ENCODE measurements around the gene DMRT1.

The DMRT1 gene

DNA sequence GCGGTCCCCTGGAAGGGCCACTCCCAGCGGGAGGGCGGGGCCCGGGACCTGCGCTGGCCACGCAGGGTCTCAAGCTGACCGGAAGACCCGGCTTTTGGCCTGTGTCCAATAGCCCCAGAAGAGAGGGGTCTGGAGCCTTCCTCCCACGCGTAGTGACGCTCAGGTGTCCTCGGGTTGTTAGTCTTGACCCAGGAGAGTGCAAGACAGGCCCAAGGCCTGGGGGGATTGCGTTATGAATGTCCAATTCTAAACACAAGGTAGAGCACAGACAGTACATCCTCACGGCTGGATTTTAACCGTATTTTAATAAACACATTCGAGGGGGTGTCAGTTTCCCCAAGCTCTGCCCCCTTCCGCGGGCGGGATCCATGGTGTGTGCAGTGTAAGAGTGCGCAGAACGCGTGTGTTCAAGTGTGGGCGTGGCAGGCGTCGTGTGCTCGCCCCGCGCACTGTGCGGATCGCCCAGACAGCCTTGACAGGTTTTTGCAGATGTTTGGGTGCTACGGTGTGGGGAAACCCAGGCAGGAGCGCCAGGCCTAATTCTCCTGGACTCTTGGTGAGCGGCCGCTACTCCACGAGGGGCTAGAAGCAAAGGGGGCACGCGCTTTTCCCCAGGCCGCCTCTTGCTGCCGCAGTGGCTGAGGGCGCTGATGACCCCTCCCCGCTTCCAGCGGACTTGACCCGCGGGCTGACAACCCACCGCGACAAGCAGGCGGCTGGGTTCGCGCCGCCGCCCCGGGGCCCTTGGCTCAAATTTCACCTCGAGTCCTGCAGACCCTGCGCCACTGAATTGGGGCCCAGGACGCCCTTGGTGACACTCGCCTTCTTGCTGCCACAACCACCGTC is 128.9 kb downstream of the DMRT1 start:
- no peak for DNase-seq (ENCODE audit: low spot score)
- FAIRE-seq = no peak

DNA sequence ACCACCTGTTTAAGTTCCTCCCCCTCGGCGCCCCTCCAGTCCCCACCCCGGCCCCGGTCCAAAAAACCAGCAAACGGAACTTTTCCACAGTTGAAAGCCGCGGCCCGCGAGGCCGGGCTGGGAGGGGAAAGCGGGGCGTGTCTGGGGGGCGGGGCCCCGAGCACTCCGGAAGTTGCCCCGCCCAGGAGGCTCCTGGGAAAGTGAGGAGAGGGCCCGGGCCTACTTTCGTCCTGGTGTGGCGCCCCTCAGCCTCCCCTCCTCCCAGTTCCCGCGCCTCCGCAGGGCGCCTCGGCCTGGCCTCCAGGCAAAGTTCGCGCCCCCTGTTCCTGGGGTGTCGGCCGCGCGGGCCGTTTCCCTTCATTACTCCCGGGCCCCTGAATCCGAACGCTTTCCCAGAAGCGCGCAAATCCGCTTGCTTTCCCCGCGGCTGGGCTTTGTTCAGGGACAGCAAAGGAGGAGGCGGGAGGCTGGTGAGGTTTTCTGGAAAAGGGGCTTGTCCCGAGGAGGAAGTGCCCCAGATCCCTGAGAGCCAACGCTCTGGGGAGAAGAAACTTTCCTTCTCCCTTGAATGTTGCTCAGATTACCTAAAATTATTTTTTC is 130.5 kb downstream of the DMRT1 start:
- FAIRE-seq = no peak
- no peak for DNase-seq (ENCODE audit: low spot score)

DNA sequence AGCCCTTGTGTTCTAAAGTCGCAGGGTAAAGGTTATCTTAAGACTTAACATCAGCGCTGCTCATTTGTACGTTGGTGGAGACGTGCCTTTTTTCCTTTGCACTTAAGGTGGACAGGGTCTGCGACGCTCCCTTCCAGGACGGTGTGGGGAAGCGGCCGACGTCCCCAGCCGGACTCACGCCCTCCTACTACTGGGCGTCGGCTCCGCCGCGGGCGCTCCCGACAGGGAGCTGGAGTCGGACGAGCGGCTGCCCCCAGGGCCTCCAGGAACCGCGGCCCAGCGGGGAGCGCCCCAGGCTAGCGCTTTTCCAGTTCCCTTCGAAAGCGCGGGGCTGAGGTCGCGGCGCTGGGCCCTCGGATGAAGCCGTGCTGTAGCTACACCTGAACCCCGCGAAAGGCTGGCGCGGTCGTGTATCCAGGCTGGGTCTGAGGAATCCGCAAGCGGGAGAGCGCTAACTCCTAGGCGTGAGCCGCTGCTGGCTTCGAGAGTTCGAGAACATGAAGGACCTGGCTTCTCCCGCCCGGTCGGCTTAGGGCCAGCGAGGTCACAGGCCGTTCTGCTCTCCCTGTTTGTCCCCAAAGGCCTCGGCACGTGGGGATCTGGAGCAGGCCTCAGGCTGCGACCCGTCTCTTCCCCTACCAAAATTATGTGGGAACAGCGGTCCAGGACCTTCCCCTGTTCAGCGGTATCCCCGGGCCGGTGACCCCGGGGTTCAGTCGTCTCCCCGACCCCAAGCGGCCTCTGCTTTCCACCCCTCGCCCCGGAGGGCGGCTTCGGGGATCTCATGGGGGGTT is 131.2 kb downstream of the DMRT1 start:
- DNase-seq (ENCODE audit: low spot score) (no peak), FAIRE-seq (no peak)

DNA sequence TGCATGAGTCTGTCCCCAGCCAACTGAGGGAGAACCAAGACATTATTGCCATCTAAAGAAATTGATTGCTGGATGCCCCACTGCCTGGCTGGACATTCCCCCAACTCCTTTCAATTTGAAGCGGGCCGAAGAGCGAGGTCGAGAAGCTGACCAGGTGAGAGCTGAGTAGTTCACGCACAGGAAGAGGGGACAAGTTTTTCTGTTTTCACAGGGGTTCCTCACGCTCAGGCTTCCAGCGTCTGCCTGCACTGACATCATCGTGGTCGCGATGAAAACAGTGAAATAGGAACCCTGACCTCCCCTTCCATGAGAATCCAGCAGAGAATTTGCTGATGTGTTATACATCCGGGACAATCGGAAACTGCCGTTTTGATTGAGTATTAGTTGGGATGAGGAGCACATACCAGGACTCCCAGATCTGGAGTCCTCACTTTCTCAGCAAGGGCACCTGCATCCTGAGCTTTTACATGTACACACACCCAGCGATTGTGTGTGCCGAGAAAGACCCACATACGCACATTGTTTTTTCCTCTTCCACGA is 131.9 kb downstream of the DMRT1 start:
- FAIRE-seq (no peak), DNase-seq (ENCODE audit: low spot score) (no peak)

DNA sequence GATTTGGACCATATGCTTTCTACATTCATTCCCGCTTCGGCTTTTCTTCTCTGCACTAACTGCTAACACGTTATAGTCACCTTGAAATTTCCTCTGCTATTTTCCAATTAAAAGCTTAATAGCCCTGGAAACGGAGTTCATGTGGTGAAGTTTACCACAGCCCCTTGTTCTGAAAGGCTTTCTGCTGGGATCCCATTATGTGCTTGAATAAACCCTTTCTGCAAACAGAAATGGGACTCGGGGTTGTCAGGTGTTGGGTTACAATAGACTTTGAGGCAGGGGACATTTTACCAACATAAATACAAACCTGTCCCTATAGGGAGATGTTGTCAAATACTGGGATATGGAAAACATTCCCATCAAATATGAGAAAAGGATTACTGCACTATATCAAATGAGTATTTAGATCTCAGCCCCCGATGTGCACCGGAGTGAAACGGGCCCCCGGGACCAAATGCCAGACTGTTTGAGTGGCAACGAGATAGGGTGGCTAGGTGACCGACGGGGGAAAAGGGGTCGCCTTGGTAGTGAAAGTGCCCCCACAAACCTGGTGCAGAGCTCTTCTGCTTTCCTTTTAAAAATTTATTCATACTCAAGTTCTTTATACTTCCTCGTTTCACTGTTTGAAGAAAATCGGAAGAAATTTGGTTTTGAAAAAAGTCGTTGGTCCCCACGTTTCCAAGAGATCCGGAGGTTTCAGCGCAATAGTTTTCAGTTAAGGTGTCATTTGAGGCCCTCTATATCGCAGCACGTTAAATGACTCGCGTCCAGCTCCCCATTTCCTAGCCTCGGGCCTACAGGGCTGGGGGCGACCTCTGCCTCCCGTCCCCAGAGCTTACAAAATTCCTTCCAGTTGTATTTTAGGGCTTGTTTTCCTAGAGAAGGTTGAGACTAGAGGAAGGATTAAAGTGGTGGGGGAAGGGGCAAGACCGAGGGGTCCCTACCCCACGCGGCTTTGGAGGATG is 132.8 kb downstream of the DMRT1 start:
- no peak for DNase-seq (ENCODE audit: low spot score)
- no peak for FAIRE-seq

DNA sequence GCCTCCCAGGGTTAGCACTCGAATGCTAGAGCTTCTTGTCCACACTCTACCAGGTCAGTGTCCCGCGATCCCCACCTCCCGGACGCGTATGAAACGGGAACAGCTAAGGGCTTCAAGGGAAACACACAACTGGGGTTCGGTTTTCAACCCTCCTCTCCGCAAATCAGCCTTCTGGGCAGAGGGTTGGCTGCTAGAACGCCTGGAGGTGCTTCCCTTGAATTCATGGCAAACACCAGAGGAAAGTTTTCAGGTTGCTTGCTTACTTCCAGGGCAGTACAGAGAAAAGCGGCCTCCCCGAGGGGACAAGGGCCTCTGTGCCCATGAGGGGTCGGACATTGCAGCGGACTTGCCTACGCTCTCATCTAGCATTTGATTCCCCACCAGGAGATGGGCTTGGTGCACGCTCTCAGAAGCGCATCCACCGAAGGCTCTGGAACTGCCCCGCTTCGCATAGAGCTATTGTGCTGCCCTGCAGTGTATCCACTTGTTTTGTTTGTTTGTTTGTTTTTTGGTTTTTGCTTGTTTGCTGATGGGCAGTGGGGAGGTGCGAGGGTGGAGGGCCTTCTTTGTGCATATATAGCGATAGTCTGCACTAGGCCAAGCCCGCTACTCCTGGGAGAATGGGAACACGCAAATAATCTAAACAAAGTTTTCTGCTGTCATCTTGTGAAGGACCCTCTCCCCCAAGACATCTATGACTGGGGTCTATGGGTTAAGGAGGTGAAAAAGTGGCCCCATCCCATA is 133.7 kb downstream of the DMRT1 start:
- DNase-seq (ENCODE audit: low spot score) = no peak
- no peak for FAIRE-seq

DNA sequence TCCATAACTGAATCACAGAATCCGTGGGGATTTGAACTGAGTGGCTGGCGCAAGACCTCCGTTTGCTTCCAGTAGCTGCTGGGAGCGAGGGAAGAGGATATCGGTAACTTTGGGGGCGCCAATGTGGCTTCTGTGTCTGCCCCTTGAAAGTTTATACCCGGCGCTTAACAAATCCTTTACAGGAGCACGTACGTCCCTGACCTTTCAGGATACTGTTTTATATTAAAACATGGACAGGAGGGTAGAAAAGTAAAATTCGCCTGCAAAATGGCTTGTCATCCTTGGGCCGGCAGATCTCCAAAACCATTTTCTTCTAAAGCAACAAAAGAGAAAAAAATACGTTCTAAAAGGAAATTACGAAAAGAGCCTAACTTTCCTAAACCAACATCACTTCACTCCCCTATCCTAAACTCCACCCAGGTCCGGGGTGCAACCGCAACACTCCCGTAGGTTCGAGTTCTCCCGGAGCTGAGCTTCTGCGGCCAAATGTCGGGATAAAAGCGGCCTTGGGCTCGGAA is 134.3 kb downstream of the DMRT1 start:
- FAIRE-seq (no peak), DNase-seq (ENCODE audit: low spot score) (no peak)

DNA sequence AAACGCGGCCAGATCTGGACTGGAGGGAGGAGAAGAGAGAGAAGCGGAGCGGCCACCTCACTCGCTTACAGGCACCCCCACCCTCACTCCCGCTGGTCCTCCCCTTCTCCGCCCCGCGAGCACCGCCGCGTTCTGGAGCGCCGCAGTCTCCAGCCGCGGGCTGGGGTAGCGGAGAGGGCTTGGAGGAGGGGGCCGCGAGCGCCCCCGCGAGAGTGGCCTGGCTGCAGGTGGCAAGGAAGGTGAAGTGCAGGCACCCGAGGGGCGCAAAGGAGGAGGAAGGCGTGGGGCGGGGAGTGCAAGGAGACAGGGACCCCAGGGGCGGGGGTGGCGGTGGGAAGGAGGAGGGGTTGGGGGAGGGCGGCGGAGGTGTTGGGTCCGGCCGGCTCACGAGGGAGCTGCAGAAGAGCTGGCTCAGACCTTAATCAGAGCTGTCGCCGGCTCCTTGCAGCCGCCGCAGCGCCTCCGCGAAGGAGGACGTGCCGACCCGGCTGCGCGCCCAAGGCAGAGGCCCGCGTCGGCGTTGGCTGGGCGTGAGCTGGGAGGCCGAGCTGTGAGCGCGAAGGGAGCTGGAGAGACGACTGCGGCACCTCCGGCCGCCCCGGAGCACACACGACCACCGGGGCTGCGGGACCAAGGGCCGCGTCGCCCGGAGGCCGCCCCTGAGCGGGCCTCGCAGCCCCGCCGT is 134.9 kb downstream of the DMRT1 start, which contains the start of gene DMRT3:
Gene DMRT3 (plus strand): TSS at position 398 of the 685 bp plus-strand sequence. CDS start 347 bp downstream, outside the sequence.
- FAIRE-seq (no peak), DNase-seq (ENCODE audit: low spot score) (peak; percentile 60)

DNA sequence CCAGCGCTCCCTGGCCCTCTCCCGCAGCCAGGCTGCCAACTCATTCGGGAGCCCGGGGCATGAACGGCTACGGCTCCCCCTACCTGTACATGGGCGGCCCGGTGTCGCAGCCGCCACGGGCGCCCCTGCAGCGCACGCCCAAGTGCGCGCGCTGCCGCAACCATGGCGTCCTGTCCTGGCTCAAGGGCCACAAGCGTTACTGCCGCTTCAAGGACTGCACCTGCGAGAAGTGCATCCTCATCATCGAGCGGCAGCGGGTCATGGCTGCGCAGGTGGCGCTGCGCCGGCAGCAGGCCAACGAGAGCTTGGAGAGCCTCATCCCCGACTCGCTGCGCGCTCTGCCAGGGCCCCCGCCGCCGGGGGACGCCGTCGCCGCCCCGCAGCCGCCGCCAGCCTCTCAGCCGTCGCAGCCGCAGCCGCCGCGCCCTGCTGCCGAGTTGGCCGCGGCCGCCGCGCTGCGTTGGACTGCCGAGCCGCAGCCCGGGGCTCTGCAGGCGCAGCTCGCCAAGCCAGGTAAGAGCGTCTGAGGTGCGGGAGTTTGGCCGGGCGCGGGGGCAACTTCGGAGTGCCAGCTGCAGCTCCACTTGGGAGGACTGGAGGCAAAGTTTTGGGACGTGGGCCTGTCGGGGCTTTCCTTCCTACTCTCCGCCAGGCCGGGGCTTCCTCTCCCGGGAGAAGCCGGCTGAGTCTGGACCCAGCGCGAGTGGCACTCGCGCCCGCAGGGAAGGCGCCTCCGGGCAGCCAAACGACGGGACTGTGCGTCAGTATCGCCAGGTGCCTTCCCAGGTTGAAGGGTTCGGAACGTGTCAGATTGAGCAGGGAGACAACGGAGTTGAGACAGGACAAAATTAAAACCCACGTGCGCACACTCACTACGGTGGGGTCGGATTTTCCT is 135.7 kb downstream of the DMRT1 start:
- no peak for FAIRE-seq
- no peak for DNase-seq (ENCODE audit: low spot score)

DNA sequence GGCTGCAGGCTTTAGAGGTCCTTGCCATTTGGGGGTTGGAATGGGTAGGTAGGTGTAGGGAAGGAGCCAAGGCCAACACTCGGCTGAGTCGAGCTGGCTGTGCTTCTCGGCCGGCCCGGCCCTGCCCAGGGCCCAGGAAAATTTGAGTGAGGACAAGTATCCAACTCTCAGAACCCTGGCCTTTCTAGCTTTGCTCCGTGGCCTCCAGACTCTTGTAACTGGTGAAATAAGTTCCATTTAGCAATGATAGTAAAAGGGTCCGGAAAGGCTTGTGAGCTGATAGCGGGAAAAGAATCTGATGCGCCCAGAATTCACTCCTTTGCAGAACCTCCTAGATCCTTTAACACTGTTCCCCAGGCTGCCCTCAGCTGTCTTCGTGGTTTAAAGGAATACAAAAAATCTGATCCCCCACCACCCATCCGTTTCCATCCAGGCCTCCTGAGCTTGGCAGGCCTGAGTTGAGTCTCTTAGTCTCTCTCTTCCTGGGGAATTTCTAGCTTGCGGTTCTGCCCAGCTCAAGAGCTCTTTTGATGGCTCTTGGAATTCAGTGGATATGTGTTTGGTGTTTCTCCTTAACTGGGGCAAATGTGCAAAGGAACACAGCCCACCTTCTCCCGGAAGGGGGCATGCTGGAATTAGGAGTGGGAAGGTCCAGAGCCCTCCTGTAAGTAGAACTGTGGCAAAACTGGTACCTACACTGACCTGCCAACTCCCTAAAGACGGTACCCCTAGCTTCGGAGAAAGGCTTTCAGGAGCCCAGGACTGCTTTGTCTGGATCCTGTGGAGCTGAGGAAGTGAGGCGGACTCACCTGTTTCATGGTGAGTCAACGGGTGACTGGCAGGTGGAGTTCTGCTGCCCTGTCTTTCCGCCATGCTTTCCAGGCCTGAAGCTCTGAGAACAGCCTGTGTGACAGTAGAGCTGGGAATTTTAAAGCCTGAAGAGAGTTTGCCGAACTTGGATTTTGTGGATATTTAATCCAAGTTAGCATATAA is 136.6 kb downstream of the DMRT1 start:
- DNase-seq (ENCODE audit: low spot score) = no peak
- FAIRE-seq = no peak

DNA sequence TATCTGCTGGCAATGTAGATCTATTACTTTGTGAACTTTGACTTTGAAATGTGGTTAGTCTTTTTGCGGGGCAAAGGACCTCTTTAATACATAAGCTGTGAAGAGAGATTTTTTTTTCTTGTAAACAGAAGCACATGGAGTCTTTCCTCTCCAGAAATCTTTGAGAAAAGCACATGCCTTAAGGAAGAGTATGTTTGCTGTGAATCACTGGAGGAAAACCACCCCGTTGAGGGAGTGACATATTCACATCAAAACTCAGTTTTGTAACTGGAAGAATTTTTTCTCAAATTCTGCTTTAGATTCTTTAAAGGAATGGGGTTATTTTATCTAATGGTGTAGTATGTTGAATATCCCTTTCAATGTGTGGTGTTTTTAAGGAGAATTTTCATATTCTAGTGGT is 138.5 kb downstream of the DMRT1 start:
- DNase-seq (ENCODE audit: low spot score) = no peak
- no peak for FAIRE-seq

DNA sequence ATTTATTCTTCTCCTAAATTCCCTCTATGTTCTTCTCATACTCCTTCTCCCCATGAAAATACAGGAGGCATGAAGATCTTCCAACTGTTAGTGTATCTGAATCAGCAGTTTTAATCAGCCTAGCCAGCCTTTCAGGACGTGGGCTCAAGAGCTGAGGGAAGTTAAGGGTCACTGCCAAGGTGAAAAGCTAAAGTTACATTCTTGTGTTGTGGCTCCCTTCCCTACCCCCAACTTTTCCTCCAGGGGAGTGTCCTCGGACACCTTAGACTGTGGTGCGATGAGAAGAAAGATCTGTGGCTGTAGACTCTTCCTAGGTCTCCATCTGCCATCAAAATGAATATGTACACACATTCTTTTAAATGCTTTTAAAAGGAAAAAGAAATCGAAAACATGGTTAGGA is 139.1 kb downstream of the DMRT1 start:
- FAIRE-seq = no peak
- DNase-seq (ENCODE audit: low spot score) = no peak

DNA sequence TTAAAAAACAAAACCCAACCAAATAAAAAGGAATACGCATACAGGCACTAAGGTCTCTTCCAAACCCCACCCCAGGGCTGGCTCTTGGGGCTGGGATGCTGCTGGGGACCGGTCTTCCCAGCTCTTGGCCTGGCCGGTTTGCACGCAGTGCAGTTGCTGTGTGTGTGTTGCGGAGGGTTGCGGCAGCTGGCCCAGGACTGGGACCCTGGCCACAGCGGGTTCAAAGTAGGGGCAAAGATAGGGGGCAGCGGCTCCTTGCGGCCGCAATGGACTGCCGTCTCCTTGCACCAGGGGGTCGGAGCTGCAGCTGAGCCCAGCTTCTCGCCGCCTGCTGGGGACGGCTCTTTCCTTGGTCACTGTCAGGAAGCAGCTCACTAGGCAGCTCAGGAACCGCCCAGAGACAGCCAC is 140.0 kb downstream of the DMRT1 start:
- DNase-seq (ENCODE audit: low spot score) = no peak
- no peak for FAIRE-seq

DNA sequence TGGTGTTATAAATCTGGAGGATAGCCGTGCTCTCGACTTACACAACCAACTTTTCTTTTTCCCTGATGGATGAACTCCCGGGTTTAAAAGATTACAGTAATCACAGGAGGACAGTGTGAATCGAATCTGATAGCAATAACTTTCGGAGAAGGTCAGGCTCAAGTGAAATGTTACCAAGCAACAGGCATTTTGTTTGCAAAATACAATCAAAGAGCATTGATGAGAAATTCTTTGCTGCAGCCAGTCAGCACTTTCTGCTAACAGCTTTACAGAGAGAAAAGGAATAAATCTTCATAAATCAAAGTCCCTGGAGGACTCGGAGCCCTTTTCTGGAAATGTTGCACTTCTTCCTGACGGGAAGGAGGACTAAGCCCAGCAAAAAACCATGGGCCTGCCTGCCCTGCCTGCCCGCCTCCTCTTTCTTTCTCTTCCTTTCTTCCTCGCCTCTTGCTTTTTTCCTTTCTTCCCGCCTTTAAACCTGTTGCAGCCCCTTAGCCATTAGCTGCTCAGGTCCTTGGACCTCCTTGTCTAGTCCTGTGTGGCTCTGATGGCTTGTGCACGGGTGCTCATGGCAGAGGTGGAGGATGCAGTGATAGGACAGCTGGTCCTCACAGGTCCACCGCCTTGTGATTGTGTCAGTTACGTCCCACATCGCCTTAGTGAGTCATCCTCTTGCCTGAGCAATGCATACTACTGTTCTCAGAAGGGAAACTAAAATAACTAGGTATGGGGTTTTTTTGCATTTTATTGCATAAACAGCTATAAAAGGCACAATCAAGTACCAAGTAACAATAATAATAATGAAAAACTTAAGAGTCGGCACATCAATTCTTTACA is 141.1 kb downstream of the DMRT1 start:
- DNase-seq (ENCODE audit: low spot score) (no peak), FAIRE-seq (no peak)

DNA sequence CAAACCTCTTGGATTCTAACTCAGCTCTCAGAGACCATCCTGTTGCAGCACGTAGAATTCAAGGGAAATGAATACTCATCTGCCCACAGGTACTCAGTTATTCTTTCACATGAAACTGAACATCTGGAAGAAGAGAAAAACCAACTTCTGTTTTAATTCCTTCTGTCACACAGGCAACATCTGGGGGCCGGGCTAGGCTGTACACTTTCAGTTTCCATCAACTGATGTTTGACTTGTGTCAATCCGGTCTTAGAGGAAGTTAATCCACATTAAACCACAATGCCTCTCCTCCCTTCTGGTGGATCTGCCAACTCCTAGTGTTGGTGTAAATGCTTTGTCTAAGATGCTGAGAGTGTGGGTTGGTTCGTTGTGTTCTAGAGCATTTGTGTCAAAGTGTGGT is 152.5 kb downstream of the DMRT1 start:
- FAIRE-seq (no peak), DNase-seq (ENCODE audit: low spot score) (no peak)

DNA sequence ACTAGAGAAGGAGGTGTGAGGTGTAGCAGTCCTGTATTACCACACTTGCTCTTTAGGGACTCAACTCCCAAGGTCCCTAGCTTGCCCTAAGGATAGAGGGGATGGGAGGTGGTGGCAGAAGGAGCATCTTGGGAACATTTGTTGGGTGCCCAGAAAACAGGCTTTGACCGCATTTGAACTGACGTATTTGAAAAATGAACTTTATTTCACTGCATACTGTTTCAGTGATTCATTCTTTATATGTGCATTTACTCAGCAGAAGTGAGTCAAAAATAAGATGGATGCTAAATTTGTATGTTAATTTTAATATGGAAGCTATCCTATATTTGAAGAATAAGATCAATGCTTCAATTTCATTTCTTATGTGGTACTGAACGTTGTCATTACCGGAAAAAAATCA is 153.7 kb downstream of the DMRT1 start:
- FAIRE-seq (no peak), DNase-seq (ENCODE audit: low spot score) (no peak)

Data from urothelium cell line (cell line).